Astrocyte (in vitro differentiated cells and primary cell): ENCODE results near the gene ZDHHC1. TPM values are rescaled to one million over a fixed set of nuclear protein-coding genes. Genes with fewer than 3 reads are reported as not detected.

ENCODE experiments used
- DNase-seq: peaks from one replicate; pipeline ENCODE4 v3.0.0-alpha.2; 2010; ENCODE audit warnings: low read depth
- FAIRE-seq: peaks from 2 replicates; lab custom pipeline; 2011; peaks lifted over from hg19 to GRCh38; lab: Jason Lieb, UNC
- H2AFZ ChIP-seq: 2 replicates; pipeline ENCODE4 v1.6.0; 2012; ENCODE audit warnings: low read depth, low read length, inconsistent platforms
- H3K27ac ChIP-seq: 2 replicates; pipeline ENCODE4 v1.5.1; 2011; ENCODE audit warnings: low read depth, low read length, inconsistent platforms
- H3K27me3 ChIP-seq: 2 replicates; pipeline ENCODE4 v1.6.0; 2011; ENCODE audit warnings: low read length, inconsistent platforms; ENCODE audit not compliant: insufficient read depth
- H3K36me3 ChIP-seq: 2 replicates; pipeline ENCODE4 v1.5.1; 2011; ENCODE audit warnings: low read length, inconsistent platforms; ENCODE audit not compliant: insufficient read depth
- H3K4me1 ChIP-seq: 2 replicates; pipeline ENCODE4 v1.5.1; 2011; ENCODE audit warnings: low read length, inconsistent platforms; ENCODE audit not compliant: insufficient read depth
- H3K4me2 ChIP-seq: 2 replicates; pipeline ENCODE4 v1.6.0; 2012; ENCODE audit warnings: low read length, inconsistent platforms
- H3K4me3 ChIP-seq: 2 replicates; pipeline ENCODE4 v1.5.1; 2011; ENCODE audit warnings: low read depth, mild to moderate bottlenecking, low read length, inconsistent platforms; ENCODE audit not compliant: insufficient read depth
- H3K79me2 ChIP-seq: 2 replicates; pipeline ENCODE4 v1.6.0; 2012; ENCODE audit warnings: mild to moderate bottlenecking, low read length, inconsistent platforms; ENCODE audit not compliant: insufficient read depth
- H3K9ac ChIP-seq: 2 replicates; pipeline ENCODE4 v1.6.0; 2012; ENCODE audit warnings: mild to moderate bottlenecking, low read length, inconsistent platforms
- H3K9me3 ChIP-seq: 2 replicates; pipeline ENCODE4 v1.5.1; 2012; ENCODE audit warnings: low read depth, mild to moderate bottlenecking, low read length, inconsistent platforms; ENCODE audit not compliant: insufficient read depth
- H4K20me1 ChIP-seq: 2 replicates; pipeline ENCODE4 v1.6.0; 2012; ENCODE audit warnings: low read length, inconsistent platforms; ENCODE audit not compliant: insufficient read depth
- H3K27ac Mint-ChIP-seq: one replicate; pipeline ENCODE4 v1.8.0; 2021; ENCODE audit warnings: mild to moderate bottlenecking, mixed read lengths; ENCODE audit not compliant: unreplicated experiment
- H3K27me3 Mint-ChIP-seq: one replicate; pipeline ENCODE4 v1.8.0; 2021; ENCODE audit warnings: low read depth, mixed read lengths; ENCODE audit not compliant: unreplicated experiment
- H3K36me3 Mint-ChIP-seq: one replicate; pipeline ENCODE4 v1.8.0; 2021; ENCODE audit warnings: low read depth, mixed read lengths; ENCODE audit not compliant: unreplicated experiment
- H3K4me1 Mint-ChIP-seq: one replicate; pipeline ENCODE4 v1.8.0; 2021; ENCODE audit warnings: low read depth, mixed read lengths; ENCODE audit not compliant: unreplicated experiment
- H3K4me3 Mint-ChIP-seq: one replicate; pipeline ENCODE4 v1.8.0; 2021; ENCODE audit warnings: mild to moderate bottlenecking, moderate library complexity, mixed read lengths; ENCODE audit not compliant: unreplicated experiment
- H3K9me3 Mint-ChIP-seq: one replicate; pipeline ENCODE4 v1.8.0; 2021; ENCODE audit warnings: mild to moderate bottlenecking, mixed read lengths; ENCODE audit not compliant: unreplicated experiment
- EZH2 ChIP-seq: IDR thresholded peaks from 2 replicates; pipeline ENCODE4 v1.6.1; 2012; ENCODE audit warnings: mild to moderate bottlenecking, low read length, inconsistent platforms; ENCODE audit not compliant: insufficient read depth
- total RNA-seq: library from RNA; stranded (reverse); gene quantifications from 2 replicates; pipeline ENCODE4 v1.2.1, GENCODE V29; 2021
- TF ChIP-seq, protein P1 (sequence below): IDR thresholded peaks from 2 replicates; pipeline ENCODE4 v1.5.1; 2011; ENCODE audit warnings: low read depth, mild to moderate bottlenecking, inconsistent platforms, low read length, moderate library complexity; ENCODE audit not compliant: insufficient read depth

ZDHHC1 gene
- total RNA-seq, 1 donor from 2014 or later, result 3.7 TPM

DNA sequence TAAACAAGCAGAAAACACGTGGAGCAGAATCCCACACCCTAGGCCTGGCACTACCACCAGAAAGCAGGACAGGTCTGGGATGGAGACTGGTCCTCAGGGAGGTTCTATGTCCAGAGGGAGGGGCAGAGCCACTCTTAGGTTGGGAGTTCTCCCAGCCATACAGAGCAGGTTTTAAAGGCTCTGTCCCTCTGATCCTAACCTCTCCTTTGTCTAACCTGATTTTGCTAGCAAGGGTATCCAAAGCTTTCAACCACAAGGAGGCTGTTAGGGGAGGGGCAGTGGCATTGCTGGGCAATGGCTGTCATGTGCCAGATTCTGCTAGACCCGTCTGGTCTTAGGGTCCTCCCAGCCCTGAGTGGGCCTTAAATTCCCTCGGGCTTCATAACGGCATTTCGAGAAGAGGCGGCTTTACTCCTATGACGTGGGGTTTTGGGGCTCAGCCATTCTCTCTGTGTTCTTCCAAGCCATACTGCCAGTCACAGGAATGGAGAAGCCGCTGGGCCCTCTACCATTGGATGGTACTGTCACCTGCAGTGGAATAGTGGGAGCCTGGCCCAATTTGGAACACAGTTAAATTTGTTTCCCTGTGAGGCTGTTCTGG lies 28.7 kb downstream of the ZDHHC1 start:
- FAIRE-seq, result no peak

GRCh38 chr16:67386861-67387455 lies 29.3 kb downstream of the ZDHHC1 start:
- Histone ChIP-seq H4K20me1 (no peaks in the 10 kb centered on the region), H3K4me1 (no peaks in the 10 kb centered on the region), H3K4me2 (no peak overlapping the region), H3K27me3 (peaks cover 7% of the 10 kb centered on the region), H2AFZ (no peak overlapping the region), H3K9me3 (no peaks in the 10 kb centered on the region), H3K79me2 (no peaks in the 10 kb centered on the region), H3K4me3 (no peak overlapping the region), H3K9ac (no peak overlapping the region), H3K36me3 (no peaks in the 10 kb centered on the region), H3K27ac (no peak overlapping the region)
- DNase-seq (no peak), FAIRE-seq (no peak)
- Mint-ChIP-seq H3K36me3 (no peaks in the 10 kb centered on the region), H3K27me3 (peaks cover 70% of the 10 kb centered on the region), H3K4me1 (no peaks in the 10 kb centered on the region), H3K4me3 (no peak overlapping the region), H3K27ac (no peak overlapping the region), H3K9me3 (no peaks in the 10 kb centered on the region)
- TF ChIP-seq, protein P1, sequence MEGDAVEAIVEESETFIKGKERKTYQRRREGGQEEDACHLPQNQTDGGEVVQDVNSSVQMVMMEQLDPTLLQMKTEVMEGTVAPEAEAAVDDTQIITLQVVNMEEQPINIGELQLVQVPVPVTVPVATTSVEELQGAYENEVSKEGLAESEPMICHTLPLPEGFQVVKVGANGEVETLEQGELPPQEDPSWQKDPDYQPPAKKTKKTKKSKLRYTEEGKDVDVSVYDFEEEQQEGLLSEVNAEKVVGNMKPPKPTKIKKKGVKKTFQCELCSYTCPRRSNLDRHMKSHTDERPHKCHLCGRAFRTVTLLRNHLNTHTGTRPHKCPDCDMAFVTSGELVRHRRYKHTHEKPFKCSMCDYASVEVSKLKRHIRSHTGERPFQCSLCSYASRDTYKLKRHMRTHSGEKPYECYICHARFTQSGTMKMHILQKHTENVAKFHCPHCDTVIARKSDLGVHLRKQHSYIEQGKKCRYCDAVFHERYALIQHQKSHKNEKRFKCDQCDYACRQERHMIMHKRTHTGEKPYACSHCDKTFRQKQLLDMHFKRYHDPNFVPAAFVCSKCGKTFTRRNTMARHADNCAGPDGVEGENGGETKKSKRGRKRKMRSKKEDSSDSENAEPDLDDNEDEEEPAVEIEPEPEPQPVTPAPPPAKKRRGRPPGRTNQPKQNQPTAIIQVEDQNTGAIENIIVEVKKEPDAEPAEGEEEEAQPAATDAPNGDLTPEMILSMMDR, result no peak
- TF ChIP-seq EZH2, result no peak

More for the DNA sequence above, 28.7 kb downstream of the ZDHHC1 start:
- Histone ChIP-seq H3K4me3 (no peak overlapping the region), H3K9me3 (no peaks in the 10 kb centered on the region), H3K4me1 (no peaks in the 10 kb centered on the region), H3K79me2 (no peaks in the 10 kb centered on the region), H3K4me2 (no peak overlapping the region), H4K20me1 (no peaks in the 10 kb centered on the region), H3K36me3 (no peaks in the 10 kb centered on the region), H3K9ac (no peak overlapping the region), H3K27me3 (peaks cover 7% of the 10 kb centered on the region), H3K27ac (no peak overlapping the region), H2AFZ (no peak overlapping the region)
- Mint-ChIP-seq H3K9me3 (peaks cover 2% of the 10 kb centered on the region), H3K4me3 (no peak overlapping the region), H3K36me3 (peaks cover 2% of the 10 kb centered on the region), H3K27me3 (peaks cover 71% of the 10 kb centered on the region), H3K27ac (no peak overlapping the region), H3K4me1 (no peaks in the 10 kb centered on the region)
- TF ChIP-seq, protein P1, result no peak
- TF ChIP-seq EZH2, result no peak
- DNase-seq, result no peak
